ENCODE results near the gene DENND2A. TPM values are rescaled to one million over a fixed set of nuclear protein-coding genes. Genes with fewer than 3 reads are reported as not detected.

Gene DENND2A
- total RNA-seq, 1 experiment from 2014 or later, result 7.3 TPM

GRCh38 chr7:140653319-140654108 lies 12.9 kb upstream of the DENND2A start:
- H3T11ph ChIP-seq (ENCODE audit: low read length), result no peak overlapping the region
- no peak overlapping the region for H3K18ac ChIP-seq (ENCODE audit: insufficient read length, low read depth, low read length)
- H2AFZ ChIP-seq (ENCODE audit: low read length), result peak overlapping the region; percentile 57
- H4K20me1 ChIP-seq (ENCODE audit: control insufficient read depth, insufficient read depth, insufficient read length), result no peaks in the 10 kb centered on the region
- no peak overlapping the region for H3K14ac ChIP-seq (ENCODE audit: insufficient read depth, low read length)
- TF ChIP-seq CTCF (conservative IDR thresholded peaks at IDR 0.05), result peak; percentile 90
- peaks cover 2 to 3% of the 10 kb centered on the region in 2 experiments; a peak in 2 of 5 replicates for H3K9me3 Mint-ChIP-seq
- no peaks in the 10 kb centered on the region for H3K23me2 ChIP-seq (ENCODE audit: insufficient read length, low read depth, low read length, poor library complexity, severe bottlenecking)
- no peak overlapping the region for H3K23ac ChIP-seq (ENCODE audit: insufficient read length, low read depth, low read length)
- WGBS (ENCODE audit: extremely low coverage, insufficient read length, low lambda C conversion rate), result no CpG with 5 or more reads among the region's 15 CpGs
- H3K4me3 Mint-ChIP-seq, result no peak overlapping the region; a peak in 1 of 5 replicates
- H4K8ac ChIP-seq (replicated peaks; ENCODE audit: insufficient read length, low read depth, low read length), result no peak overlapping the region
- H2AK5ac ChIP-seq (ENCODE audit: insufficient read length, low read length), result no peak overlapping the region
- no peak overlapping the region for H2BK120ac ChIP-seq (ENCODE audit: low read depth, low read length, poor library complexity, severe bottlenecking)
- peaks cover 8% of the 10 kb centered on the region for H3K27me3 Mint-ChIP-seq (ENCODE audit: low read depth)
- no peak overlapping the region for H2BK12ac ChIP-seq (ENCODE audit: insufficient read length, low read depth, low read length)
- no peaks in the 10 kb centered on the region for H3K4me1 ChIP-seq (ENCODE audit: insufficient read depth, low read length)
- no peak overlapping the region for H3K9ac ChIP-seq (ENCODE audit: extremely low read depth, insufficient read length, low read length)
- no peak overlapping the region for H3K4me2 ChIP-seq (ENCODE audit: insufficient read depth, insufficient read length, low read length)
- no peak overlapping the region for H2BK20ac ChIP-seq (ENCODE audit: low read depth, low read length, poor library complexity, severe bottlenecking)
- no peak overlapping the region for H4K5ac ChIP-seq (ENCODE audit: insufficient read length, low read depth, low read length)
- H3K36me3 Mint-ChIP-seq (ENCODE audit: insufficient read depth in 1 of 3, low read depth in 3 of 3), result no peaks in the 10 kb centered on the region
- peak; percentile 77 for DNase-seq
- no peaks in the 10 kb centered on the region for H3K79me2 ChIP-seq (ENCODE audit: insufficient read depth, low read length)
- peaks cover 8 to 10% of the 10 kb centered on the region in 2 experiments; a peak in 3 of 4 replicates for H3K4me1 Mint-ChIP-seq
- H3K79me1 ChIP-seq (ENCODE audit: insufficient read depth, low read depth, low read length, poor library complexity, severe bottlenecking), result no peaks in the 10 kb centered on the region
- H3K4ac ChIP-seq (ENCODE audit: low read depth, low read length), result no peak overlapping the region
- no peak overlapping the region for H2BK15ac ChIP-seq (ENCODE audit: low read depth, low read length)
- H3K9me3 ChIP-seq (ENCODE audit: control insufficient read depth, low read depth, low read length), result no peaks in the 10 kb centered on the region
- no peaks in the 10 kb centered on the region for H3K27me3 ChIP-seq (ENCODE audit: insufficient read depth, low read length)
- H3K27ac ChIP-seq (ENCODE audit: insufficient read length, low read depth, low read length), result no peak overlapping the region
- H3K56ac ChIP-seq (ENCODE audit: insufficient read length, low read depth, low read length), result no peak overlapping the region
- H3K27ac Mint-ChIP-seq, result no peak overlapping the region
- no peak overlapping the region for H2BK5ac ChIP-seq (ENCODE audit: insufficient read length, low read length)
- no peak overlapping the region for H4K91ac ChIP-seq (ENCODE audit: insufficient read length, low read depth, low read length)
